GM19328 (cell line): ENCODE results near the gene MRTFA.
A peak's percentile ranks its signal among the peaks of the same experiment; 100 is the strongest.
"Not testable (repeated sequence)": the region's sequence is repeated elsewhere in the genome, so short reads cannot be mapped to it uniquely, and the experiment has no call there.

Source experiments
- ATAC-seq: cut with Tn5 transposase; IDR thresholded peaks from one replicate; pipeline ENCODE4 v1.9.1; 2021; ENCODE audit warnings: mild to moderate bottlenecking, moderate library complexity; ENCODE audit not compliant: unreplicated experiment

The MRTFA gene

DNA sequence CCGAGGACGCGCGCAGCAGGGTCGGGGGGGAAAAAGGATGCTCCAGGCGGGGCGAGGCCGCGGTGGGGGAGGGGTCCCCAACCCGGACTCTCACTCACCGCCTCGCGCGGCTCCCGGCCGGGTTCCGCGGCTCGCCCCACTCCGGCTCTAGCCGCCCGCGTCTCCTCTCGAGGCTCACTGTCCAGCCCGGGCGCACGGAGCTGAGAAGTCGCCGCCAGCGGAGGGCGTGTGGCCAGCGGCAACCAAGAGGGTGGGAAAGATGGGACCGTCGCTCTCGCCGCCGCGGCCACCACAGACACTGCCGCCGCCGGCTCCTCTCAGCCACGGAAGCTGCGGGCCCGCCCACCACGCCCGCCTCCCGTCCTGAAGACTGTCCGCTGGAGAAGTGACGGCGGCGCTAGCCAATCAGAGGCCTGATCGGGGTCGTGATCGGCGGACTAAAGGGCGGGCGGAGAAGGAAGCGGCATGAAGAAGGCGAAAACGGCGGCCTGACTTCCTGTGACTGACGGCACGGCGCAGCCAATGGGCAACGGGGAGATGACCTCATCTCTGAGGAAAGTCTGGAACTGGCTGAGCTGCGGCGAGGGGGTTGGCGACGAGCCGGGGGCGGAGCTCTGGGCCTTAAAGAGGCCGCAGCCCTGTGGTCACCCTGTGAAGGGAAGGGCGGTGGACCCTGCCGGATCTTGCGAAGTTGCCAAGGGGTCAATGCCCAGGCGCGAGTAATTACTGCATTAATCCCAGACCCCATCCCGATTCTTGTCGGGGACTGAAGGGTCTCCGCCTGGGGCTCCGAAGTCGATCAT lies at the start of gene MRTFA:
MRTFA (minus strand) TSS at position 340 of the 803 bp plus-strand sequence.
- peak; percentile 93 for ATAC-seq

DNA sequence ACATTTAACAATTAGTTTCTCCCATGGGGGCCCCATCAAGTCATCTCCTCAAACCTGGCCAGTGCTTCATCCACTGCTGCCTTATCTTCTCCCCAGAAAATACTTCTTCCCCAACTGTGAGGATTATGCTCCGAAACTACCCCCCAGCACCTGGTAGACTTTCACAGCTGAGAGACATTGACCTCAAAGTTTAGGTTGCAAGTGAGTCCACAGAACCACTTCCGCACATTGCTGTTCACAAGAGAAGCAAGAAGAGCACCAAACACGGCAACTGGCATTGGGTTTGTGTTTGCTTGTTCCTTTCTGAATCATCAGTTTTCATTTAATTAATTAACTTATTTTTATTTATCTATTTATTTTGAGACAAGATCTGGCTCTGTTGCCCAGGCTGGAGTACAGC lies 48.9 kb upstream of the MRTFA start:
- ATAC-seq: no peak

DNA sequence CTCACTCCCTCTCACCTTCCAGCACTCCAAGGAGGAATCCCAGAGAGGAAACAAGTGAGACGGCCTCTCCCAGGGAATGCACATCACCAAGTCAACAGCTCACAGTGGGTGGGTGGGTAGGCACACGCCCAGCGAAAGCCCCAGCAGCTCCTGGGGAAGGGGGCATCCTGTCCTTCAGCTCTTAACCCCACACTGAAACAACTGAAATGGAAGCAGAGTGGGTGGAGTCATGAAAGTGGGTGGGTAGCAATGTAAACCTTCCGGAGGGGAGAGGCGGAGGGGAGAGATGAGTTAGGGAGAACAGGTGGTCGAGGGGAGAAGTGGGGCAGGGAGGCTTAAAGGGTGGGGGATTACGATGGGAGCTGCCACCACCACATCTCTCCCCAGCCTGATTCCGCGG lies 48.2 kb upstream of the MRTFA start:
- no peak for ATAC-seq

DNA sequence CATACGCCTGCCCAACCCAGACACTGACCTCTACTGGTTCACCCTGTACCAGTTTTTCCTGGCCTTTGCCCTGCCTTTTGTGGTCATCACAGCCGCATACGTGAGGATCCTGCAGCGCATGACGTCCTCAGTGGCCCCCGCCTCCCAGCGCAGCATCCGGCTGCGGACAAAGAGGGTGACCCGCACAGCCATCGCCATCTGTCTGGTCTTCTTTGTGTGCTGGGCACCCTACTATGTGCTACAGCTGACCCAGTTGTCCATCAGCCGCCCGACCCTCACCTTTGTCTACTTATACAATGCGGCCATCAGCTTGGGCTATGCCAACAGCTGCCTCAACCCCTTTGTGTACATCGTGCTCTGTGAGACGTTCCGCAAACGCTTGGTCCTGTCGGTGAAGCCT lies 44.9 kb upstream of the MRTFA start:
- no peak for ATAC-seq

DNA sequence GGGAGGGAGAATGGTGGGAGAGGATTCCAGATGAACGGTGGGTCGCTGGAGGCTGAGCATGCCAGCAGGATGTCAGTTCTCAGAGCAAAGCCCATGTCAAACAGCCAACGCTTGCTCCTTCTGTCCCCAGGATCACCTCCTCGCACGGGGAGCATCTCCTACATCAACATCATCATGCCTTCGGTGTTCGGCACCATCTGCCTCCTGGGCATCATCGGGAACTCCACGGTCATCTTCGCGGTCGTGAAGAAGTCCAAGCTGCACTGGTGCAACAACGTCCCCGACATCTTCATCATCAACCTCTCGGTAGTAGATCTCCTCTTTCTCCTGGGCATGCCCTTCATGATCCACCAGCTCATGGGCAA lies 44.3 kb upstream of the MRTFA start:
- no peak for ATAC-seq

DNA sequence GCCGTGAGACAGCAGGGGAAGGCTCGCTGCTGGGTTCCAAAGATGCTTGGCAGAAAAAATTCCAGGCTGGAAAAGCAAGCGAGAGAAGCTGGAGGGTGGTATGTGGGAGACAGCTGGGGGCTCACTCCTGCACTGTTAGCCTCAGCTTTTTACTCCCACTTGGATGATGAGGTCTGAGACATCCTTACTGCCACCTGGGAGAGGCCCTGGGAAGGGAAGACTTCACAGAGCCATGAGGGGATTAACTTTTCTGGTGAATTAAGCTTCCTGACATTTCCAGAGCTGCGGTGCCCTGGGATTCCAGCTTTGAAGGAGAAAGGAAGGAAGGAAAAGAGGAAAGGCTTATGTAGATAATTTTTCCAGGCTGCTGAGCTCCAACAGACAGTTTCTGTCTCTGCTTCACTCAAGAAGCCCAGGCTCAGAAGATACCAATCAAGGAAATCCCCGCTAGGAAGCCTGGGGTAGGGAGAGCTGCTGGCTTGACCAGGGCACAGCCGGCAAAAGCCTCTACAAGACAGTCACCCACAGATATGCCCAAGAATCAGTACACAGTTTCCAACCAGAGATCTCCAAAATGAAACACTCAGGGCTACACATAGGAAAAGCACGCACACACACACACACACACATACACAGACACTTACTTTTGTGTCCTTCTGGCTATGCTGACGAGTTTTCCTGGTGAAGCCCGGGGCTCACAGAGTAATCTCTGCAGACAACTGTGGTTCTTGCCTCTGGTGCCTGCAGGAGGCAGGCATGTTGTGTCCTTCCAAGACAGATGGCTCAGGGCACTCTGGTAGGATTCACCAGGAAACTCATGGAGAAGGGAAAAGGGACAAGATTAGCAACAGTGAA lies 43.7 kb upstream of the MRTFA start:
- no peak for ATAC-seq

DNA sequence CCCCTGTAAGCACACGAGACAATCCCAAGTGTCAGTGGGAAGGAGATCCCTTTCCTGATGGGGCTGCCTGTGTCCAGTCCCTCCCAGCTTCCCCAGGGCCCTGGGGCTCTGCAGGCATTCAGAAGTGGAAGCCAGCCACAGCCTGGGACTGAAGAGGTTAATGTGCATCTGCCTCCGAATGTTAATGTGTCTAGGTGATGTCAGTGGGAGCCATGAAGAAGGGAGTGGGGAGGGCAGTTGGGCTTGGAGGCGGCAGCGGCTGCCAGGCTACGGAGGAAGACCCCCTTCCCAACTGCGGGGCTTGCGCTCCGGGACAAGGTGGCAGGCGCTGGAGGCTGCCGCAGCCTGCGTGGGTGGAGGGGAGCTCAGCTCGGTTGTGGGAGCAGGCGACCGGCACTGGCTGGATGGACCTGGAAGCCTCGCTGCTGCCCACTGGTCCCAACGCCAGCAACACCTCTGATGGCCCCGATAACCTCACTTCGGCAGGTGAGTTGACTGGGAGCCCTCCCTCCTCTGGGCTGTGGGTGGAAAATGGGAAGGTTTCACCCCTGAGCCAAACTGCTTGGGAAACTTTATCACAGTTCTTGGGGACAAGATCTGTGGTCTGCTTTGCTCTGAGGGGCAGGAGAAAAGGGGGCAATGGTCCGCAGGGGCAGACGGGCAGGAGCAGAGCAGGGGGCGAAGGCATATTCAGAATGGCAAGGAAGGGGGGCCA lies 42.9 kb upstream of the MRTFA start, which contains the start of gene MCHR1:
MCHR1 (plus strand) TSS at position 236 of the 715 bp plus-strand sequence; CDS start at position 405, 169 bp downstream.
- no peak for ATAC-seq

DNA sequence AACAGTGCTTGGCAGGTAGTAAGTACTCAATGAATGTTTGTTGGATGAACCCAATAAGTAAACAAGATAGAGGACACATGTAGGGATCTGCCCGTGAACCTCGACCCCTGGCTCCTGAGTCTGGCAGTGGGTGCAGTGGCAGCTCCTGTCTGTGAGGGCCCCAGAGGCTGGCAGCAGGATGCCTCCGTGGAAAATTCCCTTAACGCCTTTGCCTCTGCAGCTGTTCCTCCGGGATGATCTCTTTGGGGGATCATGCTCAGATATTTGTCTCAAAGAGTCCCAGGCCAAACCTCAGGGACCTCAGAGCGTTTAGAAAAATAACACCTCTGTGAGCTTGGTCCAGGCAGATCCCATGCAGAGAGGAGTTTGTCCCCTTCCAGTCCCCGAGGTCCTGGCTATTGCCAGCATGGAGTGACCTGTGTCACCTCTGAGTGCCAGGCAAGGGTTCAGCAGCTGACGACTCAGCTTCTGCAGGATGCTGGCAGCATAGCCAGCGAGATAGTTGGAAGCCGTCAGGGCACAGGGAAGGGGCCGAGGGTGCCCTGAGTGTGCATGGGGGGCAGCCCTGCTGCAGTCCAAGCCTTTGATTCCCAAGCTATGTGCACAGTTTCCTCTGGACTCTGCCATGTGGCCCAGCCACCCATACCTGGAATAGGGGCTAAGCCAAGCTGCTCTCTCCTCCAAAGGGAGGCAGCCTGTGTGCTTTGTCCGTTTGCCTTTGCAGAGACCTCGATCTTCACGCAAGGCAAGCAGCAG lies 42.2 kb upstream of the MRTFA start:
- no peak for ATAC-seq

DNA sequence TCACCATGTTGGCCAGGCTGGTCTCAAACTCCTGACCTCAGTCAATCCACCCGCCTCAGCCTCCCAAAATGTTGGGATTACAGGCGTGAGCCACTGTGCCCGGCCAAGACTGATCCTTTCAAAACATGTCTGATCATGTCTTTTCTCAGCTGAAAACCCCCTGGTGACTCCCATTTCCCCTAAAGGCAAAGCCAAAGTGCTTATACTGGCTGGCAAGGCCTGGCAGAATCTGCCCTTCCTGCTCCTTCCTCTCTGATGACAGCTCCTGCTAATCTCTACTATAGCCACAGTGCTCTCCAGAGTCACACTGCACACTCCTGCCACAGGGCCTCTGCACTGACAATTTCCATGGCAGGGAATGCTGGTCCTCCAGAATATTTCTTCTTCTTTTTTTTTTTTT lies 40.1 kb upstream of the MRTFA start:
- ATAC-seq: no peak

DNA sequence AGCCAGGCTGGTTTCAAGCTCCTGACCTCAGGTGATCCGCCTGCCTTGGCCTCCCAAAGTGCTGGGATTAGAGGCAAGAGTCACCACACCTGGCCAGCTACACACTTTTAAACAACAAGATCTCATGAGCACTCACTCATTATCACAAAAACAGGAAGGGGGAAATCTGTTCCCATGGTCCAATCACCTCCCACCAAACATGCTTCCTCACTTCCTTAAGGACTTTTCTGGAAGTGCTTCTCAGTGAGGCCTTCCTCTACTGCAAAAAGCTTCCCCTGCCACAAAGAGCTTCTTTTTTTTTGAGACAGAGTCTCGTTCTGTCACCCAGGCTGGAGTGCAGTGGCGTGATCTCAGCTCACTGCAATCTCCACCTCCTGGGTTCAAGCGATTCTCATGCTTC lies 39.6 kb upstream of the MRTFA start:
- ATAC-seq: not testable (repeated sequence)

DNA sequence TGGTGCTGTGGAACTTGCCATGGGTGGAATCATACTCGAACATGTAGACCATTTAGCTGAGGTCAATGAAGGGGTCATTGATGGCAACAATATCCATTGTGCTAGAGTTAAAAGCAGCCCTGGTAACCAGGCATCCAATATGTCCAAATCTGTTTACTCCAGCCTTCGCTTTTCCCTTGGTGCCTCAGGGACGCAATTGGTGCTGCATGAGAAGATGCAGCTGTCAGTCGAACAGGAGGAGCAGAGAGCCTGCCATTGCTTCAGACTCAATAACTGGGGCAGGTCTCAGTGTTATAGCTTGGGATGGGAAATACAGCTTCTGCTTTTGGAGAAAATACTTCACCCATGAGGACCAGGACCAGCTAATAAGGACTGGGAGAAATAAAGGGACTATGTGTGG lies 37.8 kb upstream of the MRTFA start:
- no peak for ATAC-seq

DNA sequence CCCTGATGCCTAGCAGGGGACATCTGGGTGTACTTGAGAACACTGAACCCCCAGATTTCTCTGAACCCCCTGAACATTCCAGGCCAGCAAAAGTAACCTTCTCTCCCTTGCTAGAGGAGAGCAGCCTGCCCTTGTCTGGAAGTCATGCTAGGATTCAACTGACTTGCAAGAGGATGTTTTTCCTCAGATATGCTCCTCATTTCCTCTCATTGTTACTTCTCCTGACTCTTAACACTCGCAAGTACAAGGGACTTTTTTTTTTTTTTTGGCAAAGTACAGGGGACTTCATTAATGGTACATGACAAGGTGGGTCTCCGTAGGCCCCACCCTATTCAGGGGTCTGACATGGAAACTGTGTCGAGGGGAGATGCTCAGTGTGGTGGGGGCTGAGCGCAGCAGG lies 36.5 kb upstream of the MRTFA start:
- no peak for ATAC-seq

DNA sequence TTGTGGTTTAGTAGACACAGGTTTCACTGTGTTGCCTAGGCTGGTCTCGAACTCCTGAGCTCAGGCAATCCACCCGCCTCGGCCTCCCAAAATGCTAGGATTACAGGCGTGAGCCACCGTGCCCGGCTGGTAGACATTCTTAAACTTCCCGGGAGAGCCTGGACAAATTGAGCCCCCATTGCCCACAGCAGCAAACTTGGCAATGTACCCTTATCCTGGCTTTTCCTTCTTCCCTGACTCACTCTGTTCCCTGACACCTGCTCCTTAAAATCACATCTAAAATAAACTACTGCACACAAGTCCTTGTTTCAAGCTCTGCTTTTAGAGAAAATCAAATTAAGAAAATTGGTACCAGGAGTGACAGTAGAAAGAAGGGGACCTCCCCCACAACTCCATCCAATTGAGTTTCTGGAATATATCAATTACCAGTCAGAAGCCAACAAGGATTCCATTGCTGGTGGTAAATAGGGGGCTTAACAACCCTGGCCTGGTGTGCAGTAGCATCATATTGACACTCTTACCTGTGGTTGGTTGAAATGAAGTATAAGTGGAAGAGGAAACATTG lies 35.4 kb upstream of the MRTFA start:
- no peak for ATAC-seq

DNA sequence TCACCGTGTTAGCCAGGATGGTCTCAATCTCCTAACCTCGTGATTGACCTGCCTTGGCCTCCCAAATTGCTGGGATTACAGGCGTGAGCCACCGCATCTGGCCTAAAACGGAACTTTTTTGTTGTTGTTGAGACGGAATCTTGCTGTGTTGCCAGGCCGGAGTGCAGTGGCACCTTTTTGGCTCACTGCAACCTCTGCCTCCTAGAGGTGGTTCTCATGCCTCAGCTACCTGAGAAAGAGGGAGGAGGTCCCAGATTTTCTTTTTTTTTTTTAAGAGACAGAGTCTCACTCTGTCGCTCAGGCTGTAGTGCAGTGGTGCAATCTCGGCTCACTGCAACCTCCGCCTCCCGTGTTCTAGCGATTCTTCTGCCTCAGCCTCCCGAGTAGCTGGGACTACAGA lies 34.9 kb upstream of the MRTFA start:
- ATAC-seq: no peak

DNA sequence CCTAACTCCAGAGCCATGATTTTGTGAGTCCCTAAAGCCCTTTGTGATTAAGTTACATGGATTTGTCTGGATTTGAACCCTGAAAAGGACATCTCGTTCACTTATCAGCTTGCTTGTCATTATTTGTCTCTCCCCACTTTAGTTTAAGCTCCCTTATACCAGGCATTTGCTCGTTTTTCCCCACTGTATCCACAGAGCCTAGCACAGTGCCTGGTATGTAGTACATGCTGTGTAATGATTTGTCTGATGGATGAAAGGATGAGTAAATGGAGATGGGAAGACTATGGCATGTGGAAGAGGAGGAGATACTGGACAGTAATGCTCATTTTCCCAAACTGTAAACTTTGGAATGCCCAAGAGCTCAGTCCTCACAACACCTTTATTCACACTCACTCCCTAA lies 33.5 kb upstream of the MRTFA start:
- no peak for ATAC-seq

DNA sequence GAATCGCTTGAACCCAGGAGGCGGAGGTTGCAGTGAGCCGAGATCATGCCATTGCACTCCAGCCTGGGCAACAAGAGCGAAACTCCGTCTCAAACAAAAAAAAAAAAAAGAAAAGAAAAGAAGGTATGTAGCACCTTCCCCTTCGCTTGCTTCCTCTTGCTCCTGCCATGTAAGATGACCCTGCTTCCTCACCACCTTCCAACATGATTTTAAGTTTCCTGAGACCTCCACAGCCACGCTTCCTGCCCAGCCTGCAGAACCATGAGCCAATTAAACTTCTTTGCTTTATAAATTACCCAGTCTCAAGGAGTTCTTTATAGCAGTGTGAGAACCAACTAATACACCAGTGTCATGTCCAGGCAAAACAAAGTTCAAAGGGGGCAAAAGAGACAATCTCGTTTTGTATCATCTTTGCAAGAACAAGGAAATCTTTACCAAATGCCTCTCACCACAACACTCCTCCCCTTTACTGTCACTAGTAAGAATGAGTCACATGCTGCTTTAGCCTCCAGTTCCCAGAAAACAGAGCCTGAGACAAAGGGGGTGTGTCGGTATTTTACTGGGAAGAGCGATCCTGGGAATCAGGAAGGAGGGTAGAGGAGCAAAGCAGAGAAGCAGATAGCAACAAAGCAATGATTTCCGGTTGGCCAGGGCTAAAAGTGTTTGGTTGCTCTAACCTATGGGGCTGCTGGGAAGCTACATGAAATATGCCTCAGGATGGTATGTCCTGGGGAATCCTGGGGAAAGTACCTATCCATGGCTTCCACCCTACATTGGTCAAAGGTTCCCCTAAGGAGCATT lies 32.3 kb upstream of the MRTFA start:
- no peak for ATAC-seq

DNA sequence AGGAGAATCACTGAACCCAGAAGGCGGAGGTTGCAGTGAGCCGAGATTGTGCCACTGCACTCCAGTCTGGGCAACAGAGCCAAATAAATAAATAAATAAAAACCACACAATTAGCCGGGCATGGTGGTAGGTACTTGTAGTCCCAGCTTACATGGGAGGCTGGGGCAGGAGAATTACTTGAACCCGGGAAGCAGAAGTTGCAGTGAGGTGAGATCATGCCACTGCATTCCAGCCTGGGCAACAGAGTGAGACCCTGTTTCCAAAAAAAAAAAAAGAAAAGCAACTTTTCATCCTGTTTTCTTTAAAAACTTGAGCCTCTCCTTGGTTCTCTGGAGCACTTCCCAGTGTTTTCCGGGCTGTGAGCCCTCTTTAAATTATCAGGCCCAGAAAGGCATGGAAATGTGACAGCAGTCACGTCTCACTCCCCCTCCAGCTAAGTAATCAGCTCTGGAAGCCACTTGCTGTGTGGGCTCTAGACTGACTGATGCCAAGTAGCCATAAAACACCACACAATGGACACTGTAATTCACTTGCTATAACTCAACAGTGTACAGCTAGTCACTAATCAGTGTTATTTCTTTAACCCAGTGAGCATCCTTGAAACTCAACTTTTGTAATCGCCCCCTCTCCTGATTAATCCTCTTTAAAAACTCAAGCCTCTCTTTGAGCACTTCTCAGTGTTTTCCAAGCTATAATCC lies 29.8 kb upstream of the MRTFA start:
- no peak for ATAC-seq

DNA sequence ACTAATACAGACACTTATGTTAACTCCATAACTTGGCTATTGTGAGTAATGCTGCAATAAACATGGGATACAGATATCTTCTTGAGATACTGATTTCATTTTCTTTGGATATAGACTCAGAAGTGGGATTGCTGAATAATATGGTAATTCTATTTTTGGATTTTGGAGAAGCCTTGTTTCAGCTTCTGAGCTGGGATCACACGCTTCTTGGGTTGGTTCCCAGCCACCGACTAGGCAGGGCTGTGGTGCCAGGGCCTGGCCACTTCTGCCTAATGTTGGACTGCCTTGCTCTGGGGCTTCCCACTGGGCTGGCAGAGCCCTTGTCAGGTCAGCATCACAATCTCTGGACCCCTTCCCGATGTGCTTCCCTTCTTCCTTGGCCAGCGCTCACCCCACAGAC lies 28.8 kb upstream of the MRTFA start:
- no peak for ATAC-seq

DNA sequence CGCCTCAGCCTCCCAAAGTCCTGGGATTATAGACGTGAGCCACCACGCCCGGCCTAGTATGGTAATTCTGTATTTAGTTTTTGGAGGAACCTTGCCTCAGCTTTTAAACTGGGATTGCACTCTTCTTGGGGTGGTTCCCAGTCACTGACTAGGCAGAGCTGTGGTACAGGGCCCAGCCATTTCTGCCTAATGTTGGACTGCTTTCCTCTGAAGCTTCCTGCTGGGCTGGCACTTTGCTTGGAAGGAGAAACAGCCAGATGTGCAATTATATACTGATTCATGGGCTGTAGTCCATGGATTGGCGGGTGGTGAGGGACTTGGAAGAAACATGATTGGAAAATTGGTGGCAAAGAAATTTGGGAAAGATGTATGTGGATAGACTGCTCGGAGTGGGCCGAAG lies 25.2 kb upstream of the MRTFA start:
- no peak for ATAC-seq
